GM18951 (cell line): ENCODE measurements around the gene EED.
"Not testable (repeated sequence)": the region's sequence is repeated elsewhere in the genome, so short reads cannot be mapped to it uniquely, and the experiment has no call there.

ENCODE experiments used
- POLR2A ChIP-seq: IDR thresholded peaks from 4 replicates; pipeline ENCODE4 v1.6.1; 2011; ENCODE audit warnings: mild to moderate bottlenecking; ENCODE audit not compliant: insufficient read length, insufficient read depth; ENCODE audit errors: extremely low read depth
- in situ Hi-C: fragments of 300-500 bp; cut with MboI; formaldehyde crosslinking; loops from one replicate; pipeline ENCODE4 v1.12.0; 2022; ENCODE audit warnings: low sequenced_read_pairs, mixed read lengths, inconsistent platforms; ENCODE audit not compliant: unreplicated experiment

The EED gene

DNA sequence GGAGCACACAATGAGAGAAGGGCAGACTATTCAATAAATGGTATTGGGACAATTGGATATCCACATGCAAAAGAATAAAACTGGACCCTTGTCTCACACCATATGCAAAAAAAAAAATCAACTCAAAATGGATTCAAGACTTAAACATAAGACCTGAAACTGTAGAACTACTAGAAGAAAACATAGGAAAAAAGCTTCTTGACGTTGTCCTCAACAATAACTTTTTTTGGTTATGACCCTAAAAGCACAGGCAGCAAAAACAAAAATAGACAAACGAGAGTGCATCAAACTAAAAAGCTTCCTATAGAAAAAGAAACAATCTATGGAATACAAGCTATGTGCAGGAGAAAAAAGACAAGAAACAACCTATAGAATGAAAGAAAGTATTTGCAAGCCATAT is 37.1 kb upstream of the EED start:
- in situ Hi-C loops, result no loop called here
- TF ChIP-seq POLR2A, result no peak

DNA sequence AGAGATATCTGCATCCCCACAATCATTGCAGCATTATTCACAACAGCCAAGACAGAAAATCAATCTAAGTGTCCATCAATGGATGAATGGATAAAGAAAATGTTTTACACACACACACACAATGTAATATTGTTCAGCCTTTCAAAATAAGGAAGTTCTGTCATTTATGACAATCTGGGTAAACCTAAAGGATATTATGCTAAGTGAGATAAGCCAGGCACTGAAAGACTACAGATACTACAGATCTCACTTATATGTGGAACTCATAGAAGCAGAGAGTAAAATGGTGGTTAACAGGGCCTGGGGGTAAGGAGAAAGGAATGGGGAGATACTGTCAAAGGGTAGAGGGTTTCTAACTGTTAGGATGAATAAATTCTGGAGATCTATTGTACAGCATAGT is 36.0 kb upstream of the EED start:
- no peak for TF ChIP-seq POLR2A
- in situ Hi-C loops, result no loop called here

GRCh38 chr11:86209806-86210657 is 34.5 kb upstream of the EED start:
- in situ Hi-C loops, result no loop called here

GRCh38 chr11:86210898-86211297 is 33.7 kb upstream of the EED start:
- in situ Hi-C loops, result no loop called here
- no peak for TF ChIP-seq POLR2A

More at GRCh38 chr11:86209806-86210657, 34.5 kb upstream of the EED start:
- no peak for TF ChIP-seq POLR2A

DNA sequence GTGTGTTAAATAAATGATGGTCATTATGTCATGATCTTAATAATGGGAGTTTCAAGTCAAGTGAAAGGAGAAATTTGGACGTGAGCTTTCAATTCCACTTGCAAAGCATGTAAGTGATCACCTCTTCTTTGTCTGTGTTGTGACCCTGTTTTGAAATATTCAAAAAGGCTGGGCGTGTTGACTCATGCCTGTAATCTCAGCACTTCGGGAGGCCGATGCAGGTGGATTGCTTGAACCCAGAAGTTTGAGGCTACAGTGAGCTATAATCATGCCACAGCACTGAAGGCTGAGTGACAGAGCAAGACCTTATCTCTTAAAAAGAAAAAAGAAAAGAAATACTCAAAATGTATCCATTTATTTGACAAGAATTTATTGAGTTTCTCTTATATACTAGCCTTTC is 32.9 kb upstream of the EED start:
- TF ChIP-seq POLR2A, result no peak
- in situ Hi-C loops, result no loop called here

DNA sequence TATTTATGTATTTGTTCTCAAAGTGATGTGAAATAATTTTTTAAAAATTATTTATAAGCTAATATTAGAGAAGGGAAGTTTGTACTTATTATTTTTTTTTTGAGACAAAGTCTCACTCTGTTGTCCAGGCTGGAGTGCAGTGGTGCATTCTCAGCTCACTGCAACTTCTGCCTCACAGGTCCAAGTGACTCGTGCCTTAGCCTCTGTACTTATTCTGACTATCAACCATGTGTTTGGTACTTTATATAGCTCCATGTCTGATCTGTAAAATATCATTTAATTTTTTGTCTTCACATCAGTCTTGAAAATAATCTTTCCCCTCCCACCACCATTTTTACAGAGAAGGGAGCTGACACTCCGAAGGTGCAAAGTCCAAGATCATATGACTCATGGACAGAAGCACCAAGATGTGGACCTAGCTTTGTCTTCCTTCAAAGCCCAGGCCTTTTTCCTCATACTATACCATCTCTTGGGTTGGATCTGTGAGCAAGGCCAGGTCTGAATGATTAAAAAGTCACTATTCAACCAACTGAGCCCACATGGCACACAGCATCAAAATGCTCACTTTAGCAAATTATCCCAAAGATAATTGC is 32.4 kb upstream of the EED start:
- TF ChIP-seq POLR2A, result no peak
- in situ Hi-C loops, result no loop called here

- in situ Hi-C loops, result no loop called here
Observed at GRCh38 chr11:86214710-86215109, 29.8 kb upstream of the EED start.

GRCh38 chr11:86218125-86219084 is 26.1 kb upstream of the EED start:
- TF ChIP-seq POLR2A, result no peak
- in situ Hi-C loops, result no loop called here

More at GRCh38 chr11:86214710-86215109, 29.8 kb upstream of the EED start:
- TF ChIP-seq POLR2A, result no peak

DNA sequence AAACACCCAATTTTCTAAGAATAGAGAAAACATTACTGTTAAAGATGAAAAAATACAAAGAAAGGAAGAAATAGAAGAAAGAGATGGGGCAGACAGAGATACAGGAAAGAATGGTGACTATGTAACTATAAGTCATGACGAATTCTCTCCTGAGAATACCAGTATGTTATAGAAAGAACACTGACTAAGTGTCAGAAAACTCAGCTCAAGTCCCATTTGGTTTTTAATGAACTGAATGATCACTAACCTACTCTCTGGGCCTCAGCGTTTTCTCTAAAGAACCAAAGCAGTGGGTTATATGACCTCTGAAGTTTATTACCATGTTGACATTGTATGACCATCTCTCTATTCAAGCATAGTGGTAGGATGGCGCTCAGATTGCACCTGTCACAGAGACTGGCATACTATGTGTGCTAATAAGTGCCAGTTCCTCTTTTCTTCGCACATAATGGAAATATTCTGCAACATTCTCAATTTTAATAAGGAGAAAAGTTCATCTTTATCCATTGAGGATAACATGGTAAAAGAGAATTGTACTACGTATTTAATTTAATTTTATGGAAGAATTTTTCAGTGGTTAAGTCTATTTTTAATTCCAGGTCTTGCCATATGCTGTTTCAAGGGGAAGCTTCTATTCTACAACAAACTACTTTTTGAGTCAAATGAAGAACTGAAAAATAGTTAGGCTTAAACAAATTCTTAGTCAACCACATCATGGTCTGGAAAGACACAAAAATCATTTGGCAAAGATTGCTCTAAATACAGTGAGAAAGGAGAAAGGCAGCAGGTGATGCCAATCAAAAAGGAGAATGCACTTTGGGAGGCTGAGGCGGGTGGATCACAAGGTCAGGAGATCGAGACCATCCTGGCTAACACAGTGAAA is 25.0 kb upstream of the EED start:
- in situ Hi-C loops, result no loop called here
- no peak for TF ChIP-seq POLR2A

- in situ Hi-C loops, result no loop called here
- no peak for TF ChIP-seq POLR2A
Observed at GRCh38 chr11:86220653-86221052, 23.9 kb upstream of the EED start.

GRCh38 chr11:86222081-86222480 is 22.5 kb upstream of the EED start:
- no peak for TF ChIP-seq POLR2A
- in situ Hi-C loops, result no loop called here

DNA sequence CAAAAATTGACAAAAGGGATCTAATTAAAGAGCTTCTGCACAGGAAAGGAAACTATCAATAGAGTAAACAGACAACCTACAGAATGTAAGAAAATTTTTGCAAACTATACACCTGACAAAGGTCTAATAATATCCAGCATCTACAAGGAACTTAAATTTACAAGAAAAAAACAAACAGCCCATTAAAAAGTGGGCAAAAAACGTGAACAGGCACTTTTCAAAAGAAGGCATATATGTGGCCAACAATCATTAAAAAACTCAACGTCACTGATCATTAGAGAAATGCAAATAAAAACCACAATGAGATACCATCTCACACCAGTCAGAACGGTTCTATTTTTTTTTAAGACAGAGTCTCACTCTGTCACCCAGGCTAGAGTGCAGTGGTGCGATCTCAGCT is 20.0 kb upstream of the EED start:
- in situ Hi-C loops, result not testable (repeated sequence)

GRCh38 chr11:86225344-86225743 is 19.2 kb upstream of the EED start:
- in situ Hi-C loops, result not testable (repeated sequence)
